Fibroblast of lung (primary cell): ENCODE data around the gene ROBO1. TPM values are rescaled to one million over a fixed set of nuclear protein-coding genes. Genes with fewer than 3 reads are reported as not detected.

ENCODE experiments used
- DNase-seq, 2 donors: peaks; one replicate each; pipeline versions ENCODE4 v3.0.0 to v3.0.0-alpha.2; 2010; ENCODE audit warnings: low read depth in 2 of 2
- H2AFZ ChIP-seq: 2 replicates; pipeline ENCODE4 v1.5.1; 2012; ENCODE audit warnings: low read length, control low read depth, inconsistent platforms
- H3K27ac ChIP-seq: 2 replicates; pipeline ENCODE4 v1.5.1; 2011; ENCODE audit warnings: low read length, control low read depth; ENCODE audit not compliant: insufficient read depth
- H3K27me3 ChIP-seq: 2 replicates; pipeline ENCODE4 v1.5.1; 2011; ENCODE audit warnings: mild to moderate bottlenecking, low read length; ENCODE audit not compliant: control insufficient read depth, insufficient read depth
- H3K36me3 ChIP-seq: 2 replicates; pipeline ENCODE4 v1.5.1; 2011; ENCODE audit warnings: low read length; ENCODE audit not compliant: control insufficient read depth, insufficient read depth
- H3K4me1 ChIP-seq: 2 replicates; pipeline ENCODE4 v1.5.1; 2011; ENCODE audit warnings: low read length; ENCODE audit not compliant: control insufficient read depth, insufficient read depth; ENCODE audit errors: extremely low read depth
- H3K4me2 ChIP-seq: 2 replicates; pipeline ENCODE4 v1.5.1; 2011; ENCODE audit warnings: low read length, control low read depth; ENCODE audit not compliant: insufficient read depth; ENCODE audit errors: extremely low read depth
- H3K4me3 ChIP-seq, 4 experiments: fragments of 200-600 bp in 1 of 4; sonication (generic) in 1 of 4; replicated peaks in 1 of 4; 2 replicates each; pipeline ENCODE4 v1.5.1; 2011 to 2016; ENCODE audit warnings: low read length in 4 of 4, low read depth in 3 of 4, mild to moderate bottlenecking in 3 of 4, control low read depth in 2 of 4, inconsistent platforms in 1 of 4, mixed read lengths in 1 of 4; ENCODE audit not compliant: insufficient read depth in 1 of 4; ENCODE audit errors: control extremely low read depth in 1 of 4
- H3K79me2 ChIP-seq: 2 replicates; pipeline ENCODE4 v1.5.1; 2012; ENCODE audit warnings: mild to moderate bottlenecking, low read length, inconsistent platforms; ENCODE audit not compliant: control insufficient read depth, insufficient read depth
- H3K9ac ChIP-seq: 2 replicates; pipeline ENCODE4 v1.5.1; 2011; ENCODE audit warnings: mild to moderate bottlenecking, low read length, control low read depth; ENCODE audit not compliant: insufficient read depth
- H3K9me3 ChIP-seq: 2 replicates; pipeline ENCODE4 v1.5.1; 2012; ENCODE audit warnings: low read depth, low read length; ENCODE audit not compliant: control insufficient read depth, insufficient read depth
- H4K20me1 ChIP-seq: 2 replicates; pipeline ENCODE4 v1.5.1; 2011; ENCODE audit warnings: low read length; ENCODE audit not compliant: control insufficient read depth, insufficient read depth; ENCODE audit errors: extremely low read depth
- EZH2 ChIP-seq: IDR thresholded peaks from 2 replicates; pipeline ENCODE4 v1.5.1; 2012; ENCODE audit warnings: low read length, control low read depth, mild to moderate bottlenecking; ENCODE audit errors: missing control alignments
- polyA plus RNA-seq, 2 donors: library from polyadenylated mRNA; depleted of rRNA in 1 of 2; stranded (reverse) in 1 of 2; unstranded in 1 of 2; fragments of >200 nt; gene quantifications; 2 replicates each; pipeline ENCODE4 v1.2.1, GENCODE V29; 2011 to 2012; ENCODE audit warnings: missing spikeins in 1 of 2
- total RNA-seq: library from RNA; depleted of rRNA; stranded (reverse); fragments of >200 nt; gene quantifications from 2 replicates; pipeline ENCODE4 v1.2.1, GENCODE V29; 2014
- TF ChIP-seq, protein P1 (sequence below), 2 donors: IDR thresholded peaks in 1 of 2; conservative IDR thresholded peaks in 1 of 2; 1 replicate in 1 of 2; 2 replicates in 1 of 2; pipeline ENCODE4 v1.5.1; 2011 to 2012; ENCODE audit warnings: low read length in 2 of 2, control low read depth in 1 of 2, inconsistent platforms in 1 of 2, low read depth in 1 of 2, mild to moderate bottlenecking in 1 of 2

The ROBO1 gene
- total and polyA plus RNA-seq, 2 donors (not counting 1 experiment from before 2014, with no cell fraction given) = 53.8 to 104 TPM

DNA sequence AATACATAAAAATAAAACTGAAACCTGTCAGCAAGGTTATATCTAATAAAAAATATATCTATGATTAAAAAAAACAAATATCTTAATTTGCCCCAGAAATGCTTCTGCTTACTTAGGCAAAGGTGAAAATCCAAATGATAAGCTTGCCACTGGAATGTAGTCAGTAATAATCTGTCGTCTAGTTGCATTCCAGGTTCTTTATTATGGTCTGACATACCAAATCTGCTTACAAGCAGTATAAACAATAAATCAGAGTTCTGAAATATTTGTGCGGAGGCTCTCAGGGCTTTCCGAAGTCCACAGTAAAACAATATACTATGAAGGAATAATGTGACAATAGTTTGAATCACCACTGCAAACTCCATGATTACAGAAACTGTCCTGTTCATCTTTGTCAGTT lies 1133.5 kb downstream of the ROBO1 start:
- peak in 1 of 2 donors; percentile 58 for DNase-seq
- no peak overlapping the region for H3K4me3 ChIP-seq
- H3K4me2 ChIP-seq = no peak overlapping the region

DNA sequence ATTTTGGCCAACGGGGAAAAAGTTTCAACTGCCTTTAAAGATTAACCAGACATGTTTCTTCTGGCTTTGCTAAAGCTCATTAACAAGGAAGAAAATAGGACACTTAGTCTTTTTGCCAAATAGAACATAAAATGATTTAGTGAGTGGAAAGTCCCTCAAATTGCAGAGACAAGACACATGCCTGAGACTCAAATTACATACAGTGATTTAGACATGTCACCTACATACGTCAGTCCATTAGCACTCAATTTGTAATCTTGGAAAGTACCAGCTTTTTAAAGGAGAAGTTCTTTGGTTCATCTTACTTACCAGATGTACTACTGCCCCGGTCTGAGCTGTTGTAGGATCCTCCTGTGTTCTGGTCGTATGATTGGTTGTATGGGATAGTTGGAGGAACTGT lies 1134.2 kb downstream of the ROBO1 start:
- peak in 1 of 2 donors; percentile 5 for DNase-seq
- TF ChIP-seq, protein P1, sequence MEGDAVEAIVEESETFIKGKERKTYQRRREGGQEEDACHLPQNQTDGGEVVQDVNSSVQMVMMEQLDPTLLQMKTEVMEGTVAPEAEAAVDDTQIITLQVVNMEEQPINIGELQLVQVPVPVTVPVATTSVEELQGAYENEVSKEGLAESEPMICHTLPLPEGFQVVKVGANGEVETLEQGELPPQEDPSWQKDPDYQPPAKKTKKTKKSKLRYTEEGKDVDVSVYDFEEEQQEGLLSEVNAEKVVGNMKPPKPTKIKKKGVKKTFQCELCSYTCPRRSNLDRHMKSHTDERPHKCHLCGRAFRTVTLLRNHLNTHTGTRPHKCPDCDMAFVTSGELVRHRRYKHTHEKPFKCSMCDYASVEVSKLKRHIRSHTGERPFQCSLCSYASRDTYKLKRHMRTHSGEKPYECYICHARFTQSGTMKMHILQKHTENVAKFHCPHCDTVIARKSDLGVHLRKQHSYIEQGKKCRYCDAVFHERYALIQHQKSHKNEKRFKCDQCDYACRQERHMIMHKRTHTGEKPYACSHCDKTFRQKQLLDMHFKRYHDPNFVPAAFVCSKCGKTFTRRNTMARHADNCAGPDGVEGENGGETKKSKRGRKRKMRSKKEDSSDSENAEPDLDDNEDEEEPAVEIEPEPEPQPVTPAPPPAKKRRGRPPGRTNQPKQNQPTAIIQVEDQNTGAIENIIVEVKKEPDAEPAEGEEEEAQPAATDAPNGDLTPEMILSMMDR (conservative IDR thresholded peaks at IDR 0.05 in 1 of 2, IDR thresholded peaks at IDR 0.05 in 1 of 2; ENCODE audit: low read depth in 1 of 2, low read length in 2 of 2) = no peak
- no peak for TF ChIP-seq EZH2
- Histone ChIP-seq H3K9ac (no peak overlapping the region), H3K4me1 (no peaks in the 10 kb centered on the region), H4K20me1 (no peaks in the 10 kb centered on the region), H3K4me3 (no peak overlapping the region), H3K9me3 (no peaks in the 10 kb centered on the region), H3K36me3 (no peaks in the 10 kb centered on the region), H3K27ac (no peak overlapping the region), H2AFZ (no peak overlapping the region), H3K4me2 (no peak overlapping the region), H3K79me2 (no peaks in the 10 kb centered on the region), H3K27me3 (no peaks in the 10 kb centered on the region)

More for the DNA sequence above, 1133.5 kb downstream of the ROBO1 start:
- Histone ChIP-seq H3K9me3 (no peaks in the 10 kb centered on the region), H3K27me3 (no peaks in the 10 kb centered on the region), H3K79me2 (no peaks in the 10 kb centered on the region), H4K20me1 (no peaks in the 10 kb centered on the region), H3K9ac (no peak overlapping the region), H3K4me1 (no peaks in the 10 kb centered on the region), H3K27ac (no peak overlapping the region), H3K36me3 (no peaks in the 10 kb centered on the region), H2AFZ (no peak overlapping the region)
- TF ChIP-seq EZH2 = no peak
- TF ChIP-seq, protein P1 (conservative IDR thresholded peaks at IDR 0.05 in 1 of 2, IDR thresholded peaks at IDR 0.05 in 1 of 2; ENCODE audit: low read depth in 1 of 2, low read length in 2 of 2) = no peak

DNA sequence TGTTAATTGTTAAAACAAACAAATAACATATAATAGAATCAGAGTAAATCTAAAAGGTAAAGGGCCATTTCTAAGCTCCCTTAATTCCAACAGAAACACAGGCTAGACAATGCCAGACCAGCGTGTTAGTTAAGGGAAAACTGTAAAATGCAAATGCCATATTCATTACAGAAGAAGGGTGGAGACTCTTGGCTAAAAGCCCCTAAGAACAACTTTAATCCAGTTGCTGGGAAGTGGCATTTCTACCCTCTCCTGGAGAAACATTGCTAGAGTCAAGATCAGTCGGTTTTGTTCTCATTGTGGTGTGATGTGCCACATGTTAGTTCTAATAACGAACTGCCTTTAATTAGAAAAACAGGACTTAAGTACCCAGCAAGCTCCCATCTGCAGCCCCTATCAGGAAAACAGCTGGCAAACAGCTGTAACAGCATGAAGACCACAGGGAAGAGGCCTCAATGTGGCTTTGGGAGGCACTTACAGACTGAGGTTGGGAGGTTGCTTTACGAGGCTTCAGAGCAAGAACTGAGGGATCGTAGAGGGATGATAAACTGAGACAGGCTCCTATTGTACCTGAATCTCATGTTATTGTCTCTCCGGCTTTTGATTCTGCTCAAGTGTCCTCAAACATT lies 1134.8 kb downstream of the ROBO1 start:
- Histone ChIP-seq H3K4me1 (no peaks in the 10 kb centered on the region), H2AFZ (no peak overlapping the region), H4K20me1 (no peaks in the 10 kb centered on the region), H3K79me2 (no peaks in the 10 kb centered on the region), H3K27me3 (no peaks in the 10 kb centered on the region), H3K4me3 (no peak overlapping the region), H3K4me2 (no peak overlapping the region), H3K36me3 (no peaks in the 10 kb centered on the region), H3K9ac (no peak overlapping the region), H3K9me3 (no peaks in the 10 kb centered on the region), H3K27ac (no peak overlapping the region)
- DNase-seq = no peak
- TF ChIP-seq, protein P1 (conservative IDR thresholded peaks at IDR 0.05 in 1 of 2, IDR thresholded peaks at IDR 0.05 in 1 of 2; ENCODE audit: low read depth in 1 of 2, low read length in 2 of 2) = no peak
- no peak for TF ChIP-seq EZH2
